Stromal cell of bone marrow (primary cell): ENCODE measurements around the gene FUT9.

Experiments used
- DNase-seq: peaks from one replicate; pipeline ENCODE4 v3.0.0-alpha.2; 2012; ENCODE audit warnings: low read depth

FUT9 gene

DNA sequence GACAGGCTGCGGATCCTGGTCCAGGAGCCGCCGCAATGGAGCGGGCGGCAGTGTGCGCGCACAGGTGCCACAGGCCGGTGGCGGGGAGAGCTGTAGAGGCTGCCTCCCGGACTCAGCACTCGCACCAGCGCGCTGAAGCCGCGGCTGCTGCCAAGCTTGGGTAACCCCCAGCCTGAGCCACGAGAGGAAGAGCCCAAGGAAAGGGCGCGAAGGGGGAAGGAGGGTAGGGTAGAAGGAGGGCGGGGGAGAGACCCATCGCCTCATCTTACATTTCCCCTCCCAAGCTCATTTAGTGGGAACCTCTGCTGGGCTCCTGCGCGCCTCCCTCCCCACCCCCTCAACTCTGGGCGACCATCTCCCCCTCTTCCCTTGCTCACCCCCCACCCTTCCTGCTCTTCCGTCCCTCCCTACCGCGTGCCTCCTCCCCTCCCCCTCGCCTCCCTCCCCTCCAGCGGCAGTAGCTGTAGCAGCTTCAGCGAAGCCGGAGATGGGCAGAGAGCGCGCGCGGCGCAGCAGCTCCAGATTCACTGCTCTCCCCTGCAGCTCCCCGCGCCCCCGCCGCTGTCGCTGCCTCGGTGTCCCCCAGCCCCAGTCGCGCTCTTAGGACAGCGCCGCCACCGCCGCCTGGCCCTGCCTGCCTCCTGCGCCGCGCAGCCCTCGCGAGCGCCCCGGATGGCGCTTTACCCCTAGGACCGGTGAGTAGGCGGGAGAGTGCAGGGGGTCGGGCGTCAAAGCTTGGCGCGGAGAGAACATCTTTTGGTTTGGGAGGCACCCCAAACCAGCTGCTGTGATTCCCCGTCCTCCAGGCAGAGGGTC is at the start of gene FUT9:
TSS of gene FUT9 (plus strand) at position 457 of the 816 bp plus-strand sequence. CDS start 187,182 bp downstream, outside the sequence.
- no peak for DNase-seq

DNA sequence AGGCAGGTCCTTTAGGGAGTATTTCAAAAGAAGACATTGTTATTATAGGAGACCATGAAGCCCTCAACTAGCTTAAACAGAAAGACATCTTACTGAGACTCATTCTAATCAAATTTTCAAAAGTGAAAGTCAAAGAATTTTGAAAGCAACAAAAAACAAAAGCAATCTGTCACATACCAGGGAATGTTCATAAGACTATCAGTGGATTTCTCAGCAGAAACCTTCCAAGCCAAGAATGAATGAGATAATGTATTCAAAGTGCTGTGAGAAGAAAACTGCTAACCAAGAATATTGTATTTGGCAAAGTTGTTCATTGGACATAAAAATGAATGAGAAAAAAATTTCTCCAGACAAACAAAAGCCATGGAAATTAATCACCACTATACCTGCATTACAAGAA is 48.2 kb upstream of the FUT9 start:
- DNase-seq, result no peak

DNA sequence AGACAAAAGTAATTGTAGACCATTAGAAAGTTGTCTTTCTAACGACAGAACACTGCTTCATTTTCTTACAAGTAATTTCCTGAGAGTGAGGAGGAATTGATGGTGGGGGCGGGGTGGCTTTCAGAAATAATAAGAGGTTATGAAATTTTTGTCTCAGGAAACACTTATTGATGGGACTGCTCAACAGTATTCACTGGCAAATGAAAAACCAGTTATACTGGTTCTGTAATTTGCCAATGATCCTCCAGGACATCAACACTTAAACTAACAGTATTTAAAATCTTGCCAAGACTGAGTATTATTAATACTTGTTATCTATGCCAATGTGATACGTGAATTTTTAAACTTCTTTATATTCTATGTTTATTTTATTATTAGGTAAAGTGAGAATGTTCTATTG is 41.8 kb upstream of the FUT9 start:
- DNase-seq, result no peak

DNA sequence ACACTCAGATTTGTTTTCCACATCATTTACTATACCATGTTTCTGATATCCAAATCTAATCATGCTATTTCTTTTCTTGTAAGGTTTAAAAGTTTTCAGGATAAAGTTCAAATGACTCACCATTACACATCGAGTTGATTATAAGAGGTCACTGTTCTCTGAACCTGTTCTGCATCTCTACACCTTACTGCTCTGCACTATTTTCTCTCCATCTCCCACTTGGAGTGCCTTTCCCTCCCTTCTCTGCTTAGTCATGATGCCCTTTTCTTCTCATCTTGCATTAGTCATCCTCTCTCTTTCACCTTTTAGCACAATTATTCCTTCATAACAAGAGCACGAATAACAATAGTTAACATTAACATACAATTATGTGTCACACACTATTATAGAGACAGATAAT is 37.5 kb upstream of the FUT9 start:
- no peak for DNase-seq

DNA sequence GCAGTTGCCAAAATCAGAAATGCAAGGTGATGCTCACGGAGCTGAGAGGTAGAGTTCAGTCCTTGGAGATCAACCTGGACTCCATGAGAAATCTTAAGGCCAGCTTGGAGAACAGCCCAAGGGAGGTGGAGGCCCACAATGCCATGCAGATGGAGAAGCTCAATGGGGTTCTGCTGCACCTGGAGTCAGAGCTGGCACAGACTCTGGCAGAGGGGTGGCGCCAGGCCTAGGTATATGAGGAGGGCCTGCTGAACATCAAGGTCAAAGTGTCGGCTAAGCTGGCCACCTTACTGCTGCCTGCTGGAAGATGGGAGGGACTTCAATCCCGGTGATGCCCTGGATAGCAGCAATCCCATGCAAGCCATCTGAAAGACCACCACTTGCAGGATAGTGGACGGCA is 23.9 kb upstream of the FUT9 start:
- no peak for DNase-seq

DNA sequence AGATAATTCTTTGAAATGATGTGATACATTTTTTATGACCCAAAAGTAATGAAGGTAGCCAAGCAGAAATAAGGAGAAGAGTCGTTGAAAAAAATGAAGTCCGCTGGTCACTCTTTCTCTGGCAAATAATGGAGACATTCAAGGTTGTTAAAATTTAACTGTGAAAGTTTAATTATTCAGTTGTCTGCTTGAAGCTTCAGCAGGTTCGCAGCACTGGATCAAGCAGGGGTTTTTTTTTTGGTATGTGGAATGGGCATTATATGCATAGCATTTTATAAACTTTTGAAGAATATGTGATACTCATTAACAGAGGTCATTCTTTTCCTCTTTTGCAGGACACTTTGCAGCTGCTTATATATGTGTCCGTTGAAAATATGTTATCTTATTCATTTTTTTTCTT is 21.6 kb upstream of the FUT9 start:
- no peak for DNase-seq

DNA sequence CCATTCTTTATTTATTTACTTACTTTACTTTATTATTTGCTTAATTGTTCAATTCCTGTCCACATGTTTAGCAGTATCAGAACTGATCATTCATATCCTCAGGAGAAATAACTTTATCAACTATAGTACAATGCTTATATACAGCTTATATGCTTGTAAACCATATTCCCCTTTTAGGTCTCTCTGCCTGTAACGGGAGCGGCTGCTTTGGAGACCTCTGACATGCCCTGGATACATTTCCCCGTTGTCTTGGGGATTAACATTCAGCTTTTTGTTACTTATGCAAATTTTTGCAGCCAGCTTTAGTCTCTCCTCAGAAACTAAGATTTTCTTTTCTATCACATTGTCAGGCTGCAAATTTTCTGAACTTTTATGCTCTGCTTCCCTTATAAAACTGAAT is 17.6 kb upstream of the FUT9 start:
- DNase-seq, result no peak

DNA sequence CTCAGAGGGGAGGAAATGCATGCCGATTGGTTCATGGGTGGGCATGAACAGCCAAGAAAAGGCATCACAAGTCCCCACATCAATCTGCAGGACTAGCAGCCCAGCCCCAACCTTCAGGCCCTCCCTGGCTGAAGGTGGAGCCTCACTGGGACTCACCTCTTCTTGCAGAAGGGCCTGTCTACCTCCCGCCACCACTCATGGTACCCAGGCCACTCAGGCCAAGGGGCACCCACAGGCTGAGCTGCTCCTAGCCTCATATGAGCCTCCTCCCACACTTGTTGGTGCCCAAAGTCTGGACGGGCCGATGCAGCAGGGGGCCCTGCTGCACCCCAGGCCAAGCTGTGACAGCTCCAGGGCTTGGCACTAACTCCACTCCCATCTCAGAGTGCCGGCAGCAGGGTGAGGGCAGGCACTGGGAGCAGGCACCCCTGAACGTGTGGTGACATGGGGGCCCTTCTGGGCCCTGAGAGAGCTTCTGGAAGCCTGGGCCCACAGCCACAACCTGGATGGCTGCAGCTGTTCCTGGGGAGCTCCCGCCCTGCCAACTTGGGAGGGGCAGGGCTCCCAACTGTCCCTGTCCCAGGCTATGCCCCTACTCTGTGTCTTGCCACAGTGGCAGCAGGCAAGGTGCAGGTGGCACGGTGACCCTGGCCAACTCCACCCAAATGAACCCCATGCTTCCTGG is 13.7 kb upstream of the FUT9 start:
- DNase-seq, result no peak

DNA sequence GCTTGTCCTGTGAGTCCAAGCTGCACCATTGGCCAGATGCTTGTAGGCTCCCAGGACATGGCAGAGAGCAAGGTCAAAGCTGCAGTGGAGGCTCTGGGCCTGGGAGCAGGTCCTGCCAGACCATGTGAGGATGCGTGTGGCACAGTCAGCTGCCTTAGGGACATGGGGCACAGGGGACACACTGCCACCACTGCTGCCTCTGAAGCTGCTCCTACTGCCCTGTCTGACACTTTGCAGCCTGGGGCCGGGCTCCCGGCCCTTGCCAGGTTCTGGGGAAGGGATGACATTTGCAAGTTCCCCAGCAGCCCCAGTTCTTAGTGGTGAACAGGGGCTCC is 13.2 kb upstream of the FUT9 start:
- DNase-seq, result no peak

DNA sequence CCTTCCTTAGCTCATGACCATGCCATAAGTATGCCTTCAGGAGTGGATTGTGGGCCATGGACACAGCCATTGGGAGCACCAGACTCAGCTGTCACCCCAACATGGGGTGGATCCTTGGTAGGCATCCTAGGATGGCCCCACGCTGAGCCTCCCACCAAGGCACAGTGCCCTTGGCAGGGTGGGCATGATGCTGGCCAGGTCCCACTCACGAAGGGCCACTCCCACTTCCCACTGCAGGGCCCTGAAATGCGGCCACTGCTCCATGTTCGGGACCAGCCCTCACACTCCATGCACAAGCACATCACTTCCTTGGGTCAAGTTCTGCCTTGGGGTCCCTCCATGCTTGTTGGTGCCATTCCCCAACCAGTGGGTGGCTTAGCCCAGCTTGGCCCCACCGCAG is 12.9 kb upstream of the FUT9 start:
- DNase-seq, result no peak

DNA sequence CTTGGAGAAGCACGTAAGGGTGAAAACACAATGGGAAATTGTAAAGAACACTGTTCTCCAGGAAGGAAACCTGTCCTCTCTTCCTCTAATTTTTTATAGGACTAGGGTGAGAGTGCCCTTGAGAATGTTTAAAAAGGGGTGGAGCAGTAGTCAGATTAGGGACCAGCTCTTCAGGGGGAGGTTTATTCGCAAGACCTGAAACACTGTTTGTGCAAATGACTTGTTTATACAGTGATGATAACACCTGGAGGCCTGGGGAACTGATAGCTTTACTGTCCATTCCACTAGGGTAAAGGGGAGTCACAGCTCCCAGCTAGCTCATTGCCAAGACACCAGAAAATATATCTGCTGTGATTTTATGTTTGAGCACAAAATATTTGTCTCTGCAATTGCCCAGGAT is 8.1 kb upstream of the FUT9 start:
- no peak for DNase-seq

DNA sequence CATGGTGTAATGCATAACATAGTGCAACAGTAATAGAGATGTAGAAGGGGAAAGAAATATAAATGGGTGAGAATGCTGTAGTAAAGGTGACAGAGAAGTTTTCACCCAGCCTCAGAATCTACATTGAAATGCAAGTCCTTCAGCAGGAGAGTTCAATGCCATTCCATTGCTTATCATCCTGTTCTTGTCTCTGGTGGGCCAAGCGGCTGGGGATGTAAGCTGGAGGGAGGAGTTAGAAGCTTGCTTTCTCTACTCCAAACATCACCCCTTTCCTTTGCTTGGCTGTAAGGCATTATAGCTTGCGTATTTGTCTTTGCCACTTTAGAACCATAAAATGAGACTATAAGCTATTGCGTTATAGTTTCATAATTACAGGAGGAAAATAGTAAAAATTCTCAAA is 2.2 kb upstream of the FUT9 start:
- DNase-seq, result no peak

DNA sequence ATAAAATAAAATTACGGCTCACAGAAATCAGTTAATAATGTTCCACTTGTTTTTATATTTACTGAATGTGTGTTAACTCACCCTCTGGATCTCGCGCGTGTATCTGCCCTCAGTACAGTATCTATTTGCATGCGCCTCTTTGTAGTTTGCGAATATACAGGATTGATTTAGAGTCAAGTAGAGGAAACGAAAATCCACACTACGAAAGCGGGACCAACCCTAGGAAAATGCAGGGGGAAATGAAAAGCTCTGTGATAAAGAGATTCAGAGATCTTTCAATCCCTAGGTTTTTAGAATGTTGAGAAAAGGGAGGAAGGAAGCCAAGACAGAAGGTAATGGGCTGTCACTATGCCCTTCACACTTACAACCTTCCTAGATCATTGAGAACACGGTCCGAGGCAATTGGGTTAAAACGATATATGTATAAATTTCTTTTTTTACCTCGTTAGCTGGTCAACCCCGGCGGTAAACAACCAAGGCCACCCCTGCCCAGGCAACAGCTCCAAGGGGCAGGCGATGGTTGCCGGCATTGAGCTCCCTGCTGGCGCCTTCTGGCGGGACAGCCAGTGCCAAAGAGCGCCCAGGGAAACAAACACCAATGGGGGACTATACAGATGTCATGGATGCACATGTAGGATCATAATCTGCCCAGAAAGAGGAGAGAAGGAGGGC is 792 bp upstream of the FUT9 start:
- no peak for DNase-seq

DNA sequence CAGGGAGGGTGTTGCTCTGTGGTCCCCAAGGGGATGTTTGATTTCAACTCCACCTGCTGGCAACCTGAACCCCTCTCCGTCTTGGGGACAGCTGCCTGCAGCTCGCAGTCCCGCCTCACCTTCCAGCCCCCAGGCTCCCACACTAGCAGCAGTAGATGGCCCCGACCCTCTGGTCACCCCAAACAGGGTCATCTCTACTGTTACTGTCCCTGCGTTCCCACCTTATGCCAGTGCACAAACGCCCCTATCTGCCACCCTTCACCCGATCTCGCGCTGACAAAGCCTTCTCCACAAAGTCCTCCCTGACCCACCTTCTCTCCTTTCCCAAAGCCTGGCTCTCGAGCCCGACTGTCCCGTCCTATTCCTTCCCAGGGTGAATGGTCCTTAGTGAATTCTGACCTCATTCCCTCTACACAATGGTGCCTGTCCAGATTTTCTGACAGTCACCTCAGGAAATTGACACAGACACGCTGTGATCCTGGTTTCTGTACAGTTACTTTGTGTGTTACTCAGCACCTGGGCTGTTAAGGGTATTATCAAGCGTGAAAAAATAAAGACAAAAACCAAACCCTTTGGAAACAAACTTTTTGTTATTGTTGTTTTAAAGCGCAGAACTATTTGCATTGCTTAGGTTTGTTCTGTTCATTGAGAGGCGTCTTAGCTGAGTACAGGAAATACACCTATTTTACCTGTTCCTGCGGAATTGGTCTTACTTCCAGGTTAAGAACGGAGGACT is 728 bp downstream of the FUT9 start:
- no peak for DNase-seq

DNA sequence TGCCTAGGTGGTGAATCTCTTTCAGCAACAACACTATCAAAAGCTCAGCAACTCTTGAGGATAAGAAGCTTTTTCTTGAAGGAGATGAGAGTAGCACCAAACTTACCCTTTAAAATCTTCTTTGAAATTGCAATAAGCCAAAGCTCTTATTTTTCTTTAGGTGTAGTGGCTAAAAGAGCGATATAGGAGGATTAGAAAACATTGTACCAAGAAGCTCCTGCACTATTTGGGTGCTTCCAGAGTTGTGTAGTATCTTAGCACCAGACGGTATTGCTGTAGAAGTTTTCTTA is 1.2 kb downstream of the FUT9 start:
- DNase-seq, result no peak

DNA sequence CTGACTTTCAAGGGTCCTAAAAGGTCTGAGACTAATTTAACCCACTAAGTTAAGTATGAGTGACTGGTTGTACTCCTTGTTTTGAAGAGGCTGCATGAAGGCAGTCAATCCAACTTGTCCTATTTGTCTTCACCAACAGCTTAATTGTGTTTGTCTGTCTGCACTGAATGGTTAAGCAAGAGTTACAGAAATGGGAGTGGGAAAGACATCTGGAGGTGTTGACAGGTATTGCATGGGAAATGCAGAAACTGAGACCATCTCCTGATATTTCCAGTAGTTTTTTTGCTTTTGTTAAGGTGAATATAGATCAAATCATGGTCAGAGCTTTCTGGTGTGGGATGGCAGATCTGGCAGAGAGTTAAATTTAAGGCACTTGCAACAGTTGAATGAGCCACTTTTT is 6.5 kb downstream of the FUT9 start:
- DNase-seq, result no peak

DNA sequence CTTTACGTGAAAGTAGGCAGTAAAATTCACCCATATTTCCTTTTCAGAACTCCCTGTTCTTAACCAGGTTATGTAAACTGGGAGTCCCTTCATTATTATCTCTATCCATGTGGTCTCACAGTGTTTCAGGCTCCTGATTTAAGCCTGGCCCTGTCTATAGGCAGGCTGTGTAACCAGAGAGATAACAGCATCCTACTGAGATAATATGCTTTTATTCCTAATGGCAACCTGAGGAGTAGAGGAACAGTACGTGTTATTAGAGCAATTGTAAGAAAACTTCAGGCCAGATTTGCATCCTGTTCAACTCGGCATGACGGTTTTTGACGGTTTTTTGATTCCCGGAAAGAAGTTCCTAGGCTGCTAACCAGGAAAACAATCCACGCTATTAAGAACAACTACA is 16.9 kb downstream of the FUT9 start:
- no peak for DNase-seq

DNA sequence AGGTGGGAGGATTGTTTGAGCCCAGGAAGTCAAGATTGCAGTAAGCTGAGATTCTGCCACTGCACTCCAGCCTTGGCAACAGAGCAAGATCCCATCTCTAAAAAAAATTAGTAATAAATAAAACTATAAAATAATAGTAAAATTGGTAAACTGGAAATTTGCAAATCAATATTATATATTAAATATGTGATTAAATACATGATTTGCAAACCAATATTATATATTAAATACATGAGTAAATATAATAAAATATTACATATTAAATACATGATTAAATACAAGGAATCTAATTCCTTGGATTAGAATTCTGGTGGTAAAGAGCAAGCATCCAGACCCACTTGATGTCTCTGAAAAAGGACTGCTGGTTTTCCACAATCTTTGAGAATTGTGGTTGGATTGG is 35.8 kb downstream of the FUT9 start:
- no peak for DNase-seq

DNA sequence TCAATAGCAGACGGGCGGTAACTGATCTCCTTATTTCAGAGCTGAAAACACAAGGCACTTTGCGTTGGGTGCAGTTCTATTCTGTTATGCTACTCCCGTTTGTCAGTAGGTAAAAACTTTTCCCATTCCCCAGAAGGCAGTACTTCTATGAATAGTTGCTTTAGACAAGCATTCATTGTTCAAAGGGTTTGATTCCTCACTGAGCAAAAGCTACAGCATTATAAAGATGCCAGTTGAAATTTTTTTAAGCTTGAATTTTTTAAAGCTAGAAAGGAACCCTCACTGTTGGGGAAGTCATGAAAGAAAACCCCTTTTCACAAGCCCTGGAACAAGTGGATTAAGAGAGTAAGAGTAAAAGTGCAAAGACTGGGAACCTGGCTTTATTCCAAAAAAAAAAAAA is 42.3 kb downstream of the FUT9 start:
- no peak for DNase-seq

DNA sequence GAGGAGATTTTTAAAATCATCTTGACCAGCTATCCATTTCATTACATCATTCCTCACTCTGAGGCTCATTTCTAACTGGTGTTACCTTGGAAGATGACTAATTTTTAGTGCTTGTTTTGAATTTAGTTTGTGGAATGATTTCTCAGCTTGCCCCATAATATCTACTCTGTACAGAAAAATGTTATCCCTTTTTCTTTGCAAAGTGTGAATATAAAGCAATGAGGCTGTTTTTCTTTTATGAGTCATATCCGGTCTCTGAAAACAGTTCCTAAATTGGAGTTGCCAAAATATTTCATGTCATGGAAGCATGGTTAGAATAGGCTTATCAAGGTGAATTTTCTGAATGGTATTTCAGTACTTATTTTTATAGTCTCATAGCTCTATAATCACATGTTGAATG is 43.8 kb downstream of the FUT9 start:
- no peak for DNase-seq

DNA sequence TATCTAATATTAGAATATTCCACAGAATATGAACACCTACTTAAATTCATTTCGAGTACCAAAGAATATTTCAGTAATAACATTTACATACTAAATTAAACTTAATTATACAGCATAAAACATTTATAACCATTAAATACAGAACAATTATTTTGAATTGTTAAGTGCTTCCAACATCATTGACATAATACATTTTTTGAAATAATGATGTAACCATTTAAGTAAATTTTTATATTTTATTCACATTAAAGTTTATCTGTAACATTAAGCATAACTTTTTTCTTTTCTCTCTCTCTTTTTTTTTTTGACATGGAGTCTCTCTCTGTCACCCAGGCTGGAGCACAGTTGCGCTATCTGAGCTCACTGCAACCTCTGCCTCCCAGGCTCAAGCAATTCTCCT is 44.5 kb downstream of the FUT9 start:
- no peak for DNase-seq

DNA sequence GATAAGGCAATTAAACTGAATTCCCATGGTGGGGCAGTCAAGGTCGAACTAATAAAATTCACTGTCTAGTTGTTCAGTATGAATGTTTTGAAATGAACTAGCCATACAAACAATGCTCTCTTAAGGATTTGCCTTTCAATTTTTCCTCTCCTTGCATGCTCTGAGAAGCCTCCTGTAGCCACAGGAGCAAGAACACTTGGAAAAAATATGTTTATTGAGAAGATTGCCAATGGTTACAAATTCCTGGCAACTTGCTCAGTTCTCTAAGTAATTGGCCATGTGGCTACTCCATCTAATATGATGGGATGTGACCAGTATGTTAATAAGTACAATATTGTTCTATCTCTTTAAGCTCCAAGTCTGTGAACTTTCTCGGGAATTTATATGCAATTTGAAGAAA is 49.4 kb downstream of the FUT9 start:
- DNase-seq, result no peak

DNA sequence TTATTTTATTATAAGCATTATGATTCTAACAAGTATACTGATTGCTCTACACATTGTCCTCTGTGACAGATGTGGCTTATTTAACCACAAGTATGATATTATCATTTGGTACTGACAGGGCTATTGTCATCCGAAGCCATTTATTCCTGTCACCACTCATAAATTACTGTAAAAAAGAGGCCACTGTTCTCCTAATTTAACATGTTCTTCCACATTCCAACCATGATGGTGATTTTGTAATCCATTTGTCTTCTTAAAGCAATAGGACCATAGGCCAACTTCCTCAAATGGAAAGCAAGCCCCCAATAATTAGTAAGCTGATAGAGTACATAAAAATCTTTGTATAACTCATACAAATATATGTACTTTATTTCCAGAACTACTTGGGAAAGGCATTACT is 50.6 kb downstream of the FUT9 start:
- no peak for DNase-seq
